WTC11 (cell line): ENCODE results near the gene CCT8L2. TPM values are rescaled to one million over a fixed set of nuclear protein-coding genes. Genes with fewer than 3 reads are reported as not detected.
"Not testable (repeated sequence)": the region's sequence is repeated elsewhere in the genome, so short reads cannot be mapped to it uniquely, and the experiment has no call there.

Experiments
- ATAC-seq: fragments of 200-7000 bp; cut with Tn5 transposase; 2 replicates; pipeline ENCODE4 v1.10.0; 2021; ENCODE audit warnings: mild to moderate bottlenecking, moderate library complexity
- CTCF ChIA-PET: fragments of 300-600 bp; sonication (Branson Sonifier 250); formaldehyde crosslinking; loops from one replicate; lab custom pipeline; 2021; ENCODE audit warnings: antibody characterized with exemption; lab: Charles Lee
- POLR2A ChIA-PET: fragments of 350-600 bp; sonication (Branson Sonifier 250); formaldehyde crosslinking; loops from one replicate; lab custom pipeline; 2021; ENCODE audit warnings: antibody characterized with exemption; lab: Charles Lee
- DNase-seq: peaks from one replicate; pipeline ENCODE4 v3.0.0; 2021; ENCODE audit warnings: low spot score
- H3K27ac Mint-ChIP-seq: 2 replicates; pipeline ENCODE4 v1.8.0; 2021; ENCODE audit warnings: mixed read lengths
- H3K27me3 Mint-ChIP-seq: 2 replicates; pipeline ENCODE4 v1.8.0; 2021; ENCODE audit warnings: low read depth, mild to moderate bottlenecking, moderate library complexity, mixed read lengths
- H3K36me3 Mint-ChIP-seq: 2 replicates; pipeline ENCODE4 v1.8.0; 2021; ENCODE audit warnings: mixed read lengths
- H3K4me1 Mint-ChIP-seq: 2 replicates; pipeline ENCODE4 v1.8.0; 2022; ENCODE audit warnings: mixed read lengths
- H3K4me3 Mint-ChIP-seq: 2 replicates; pipeline ENCODE4 v1.8.0; 2021; ENCODE audit warnings: mild to moderate bottlenecking, moderate library complexity, mixed read lengths
- H3K9me3 Mint-ChIP-seq: 2 replicates; pipeline ENCODE4 v1.8.0; 2021; ENCODE audit warnings: mixed read lengths
- AR ChIP-seq: fragments of 250-450 bp; sonication (Bioruptor Pico); IDR thresholded peaks from 2 replicates; pipeline ENCODE4 v1.9.0; 2021; ENCODE audit warnings: mild to moderate bottlenecking
- ATF3 ChIP-seq: sonication (generic); formaldehyde crosslinking; conservative IDR thresholded peaks from 2 replicates; pipeline ENCODE4 v1.8.1; 2022; ENCODE audit warnings: mild to moderate bottlenecking, missing genetic modification reagents
- CDX4 ChIP-seq: fragments of 250-450 bp; sonication (Bioruptor Pico); IDR thresholded peaks from 2 replicates; pipeline ENCODE4 v1.9.0; 2021; ENCODE audit warnings: moderate library complexity, mild to moderate bottlenecking, inconsistent platforms, borderline replicate concordance
- FOXP4 ChIP-seq: sonication (generic); formaldehyde crosslinking; IDR thresholded peaks from 2 replicates; pipeline ENCODE4 v1.8.0; 2022; ENCODE audit warnings: mild to moderate bottlenecking, missing genetic modification reagents
- GRHL2 ChIP-seq: fragments of 250-450 bp; sonication (Bioruptor Pico); IDR thresholded peaks from 2 replicates; pipeline ENCODE4 v1.8.0; 2022; ENCODE audit warnings: mild to moderate bottlenecking, moderate library complexity; ENCODE audit not compliant: insufficient replicate concordance, severe bottlenecking
- IRF1 ChIP-seq: sonication (generic); formaldehyde crosslinking; IDR thresholded peaks from 2 replicates; pipeline ENCODE4 v1.8.0; 2023; ENCODE audit warnings: missing genetic modification reagents
- JAZF1 ChIP-seq: fragments of 250-450 bp; sonication (Bioruptor Pico); IDR thresholded peaks from 2 replicates; pipeline ENCODE4 v1.9.0; 2021; ENCODE audit warnings: moderate library complexity, mild to moderate bottlenecking, inconsistent platforms
- MLX ChIP-seq: sonication (generic); formaldehyde crosslinking; IDR thresholded peaks from 2 replicates; pipeline ENCODE4 v1.8.1; 2023; ENCODE audit warnings: mild to moderate bottlenecking, missing genetic modification reagents, moderate library complexity
- NFATC4 ChIP-seq: fragments of 250-450 bp; sonication (Bioruptor Pico); IDR thresholded peaks from 2 replicates; pipeline ENCODE4 v1.9.0; 2021; ENCODE audit warnings: mild to moderate bottlenecking
- NFE2L1 ChIP-seq: sonication (generic); formaldehyde crosslinking; IDR thresholded peaks from 2 replicates; pipeline ENCODE4 v1.8.1; 2023; ENCODE audit warnings: missing genetic modification reagents
- NR2C2 ChIP-seq: sonication (generic); formaldehyde crosslinking; IDR thresholded peaks from 2 replicates; pipeline ENCODE4 v1.8.0; 2022; ENCODE audit warnings: mild to moderate bottlenecking, missing genetic modification reagents
- RORB ChIP-seq: fragments of 250-450 bp; sonication (Bioruptor Pico); IDR thresholded peaks from 2 replicates; pipeline ENCODE4 v1.9.0; 2021; ENCODE audit warnings: mild to moderate bottlenecking
- SMAD3 ChIP-seq: sonication (generic); formaldehyde crosslinking; IDR thresholded peaks from 2 replicates; pipeline ENCODE4 v1.8.0; 2022; ENCODE audit warnings: missing genetic modification reagents, mild to moderate bottlenecking, borderline replicate concordance
- SOX15 ChIP-seq: fragments of 250-450 bp; sonication (Bioruptor Pico); IDR thresholded peaks from 2 replicates; pipeline ENCODE4 v1.9.0; 2021; ENCODE audit warnings: mild to moderate bottlenecking
- SP1 ChIP-seq: sonication (generic); formaldehyde crosslinking; conservative IDR thresholded peaks from 2 replicates; pipeline ENCODE4 v1.8.1; 2022; ENCODE audit warnings: missing genetic modification reagents
- ZNF317 ChIP-seq: sonication (generic); formaldehyde crosslinking; IDR thresholded peaks from 2 replicates; pipeline ENCODE4 v1.8.1; 2023; ENCODE audit warnings: low read depth, mild to moderate bottlenecking, moderate library complexity, missing genetic modification reagents, borderline replicate concordance
- ZNF512 ChIP-seq: sonication (generic); formaldehyde crosslinking; IDR thresholded peaks from 2 replicates; pipeline ENCODE4 v1.8.1; 2022; ENCODE audit warnings: missing genetic modification reagents, borderline replicate concordance
- ZNF671 ChIP-seq: fragments of 250-450 bp; sonication (Bioruptor Pico); IDR thresholded peaks from 2 replicates; pipeline ENCODE4 v1.8.0; 2021; ENCODE audit warnings: mild to moderate bottlenecking
- total RNA-seq: library from RNA; stranded (reverse); gene quantifications from 3 replicates; pipeline ENCODE4 v1.2.3, GENCODE V29; 2021

CCT8L2 gene
- total RNA-seq, 1 experiment from 2014 or later: not detected

GRCh38 chr22:16603448-16603768 is 10.8 kb upstream of the CCT8L2 start:
- H3K27me3 Mint-ChIP-seq: peaks cover 11% of the 10 kb centered on the region
- ATAC-seq (no peak), DNase-seq (no peak)
- TF ChIP-seq RORB (no peak), SP1 (no peak), JAZF1 (CRISPR knock-in tag) (no peak), MLX (CRISPR knock-in tag) (no peak), NFE2L1 (no peak), ZNF671 (no peak), FOXP4 (CRISPR knock-in tag) (no peak), ZNF317 (CRISPR knock-in tag) (no peak), ATF3 (CRISPR knock-in tag) (no peak)
- no peak overlapping the region for H3K4me3 Mint-ChIP-seq
- peaks cover 55% of the 10 kb centered on the region for H3K36me3 Mint-ChIP-seq
- ChIA-PET POLR2A (no interaction called here), CTCF (no interaction called here)
- H3K4me1 Mint-ChIP-seq: no peaks in the 10 kb centered on the region
- peaks cover 52% of the 10 kb centered on the region for H3K9me3 Mint-ChIP-seq
- no peak overlapping the region for H3K27ac Mint-ChIP-seq

- POLR2A ChIA-PET, H3K4me1 Mint-ChIP-seq, CTCF ChIA-PET, H3K4me3 Mint-ChIP-seq, DNase-seq, H3K27ac Mint-ChIP-seq, ATAC-seq: not testable (repeated sequence)
- Mint-ChIP-seq H3K36me3 (peaks cover 52% of the 10 kb centered on the region), H3K27me3 (peaks cover 11% of the 10 kb centered on the region), H3K9me3 (peaks cover 50% of the 10 kb centered on the region)
Measured at GRCh38 chr22:16602728-16603447, 10.3 kb upstream of the CCT8L2 start.

GRCh38 chr22:16602224-16602727 is 9.7 kb upstream of the CCT8L2 start:
- H3K4me3 Mint-ChIP-seq, ATAC-seq, H3K4me1 Mint-ChIP-seq, H3K27ac Mint-ChIP-seq, POLR2A ChIA-PET, DNase-seq, CTCF ChIA-PET: not testable (repeated sequence)
- Mint-ChIP-seq H3K27me3 (peaks cover 11% of the 10 kb centered on the region), H3K9me3 (peaks cover 52% of the 10 kb centered on the region), H3K36me3 (peaks cover 52% of the 10 kb centered on the region)

GRCh38 chr22:16601437-16602223 is 9.0 kb upstream of the CCT8L2 start:
- Mint-ChIP-seq H3K4me3 (no peak overlapping the region), H3K4me1 (no peaks in the 10 kb centered on the region), H3K36me3 (peaks cover 49% of the 10 kb centered on the region), H3K27me3 (peaks cover 11% of the 10 kb centered on the region), H3K27ac (no peak overlapping the region), H3K9me3 (peaks cover 49% of the 10 kb centered on the region)
- no peak for ATAC-seq
- POLR2A ChIA-PET: no interaction called here
- TF ChIP-seq GRHL2 (CRISPR knock-in tag) (no peak), IRF1 (CRISPR knock-in tag) (no peak), JAZF1 (CRISPR knock-in tag) (no peak), ZNF512 (no peak), SOX15 (CRISPR knock-in tag) (no peak), SMAD3 (CRISPR knock-in tag) (no peak), NFATC4 (CRISPR knock-in tag) (no peak), CDX4 (no peak), AR (CRISPR knock-in tag) (no peak), NR2C2 (CRISPR knock-in tag) (no peak), ZNF317 (CRISPR knock-in tag) (no peak)
- CTCF ChIA-PET: no interaction called here
- DNase-seq: no peak
